Coronary artery (tissue), 2 donors: ENCODE results near the gene FAM117B.
"Not testable (repeated sequence)": the region's sequence is repeated elsewhere in the genome, so short reads cannot be mapped to it uniquely, and the experiment has no call there.

Experiments used
- DNase-seq: peaks from one replicate; pipeline ENCODE4 v3.0.0-alpha.2; 2017; ENCODE audit warnings: low spot score
- H3K27ac ChIP-seq, 2 donors: fragments of 200-600 bp; sonication (generic); one replicate each; pipeline ENCODE4 v1.5.1; 2016 to 2019
- H3K4me3 ChIP-seq: fragments of 200-600 bp; sonication (generic); 2 replicates; pipeline ENCODE4 v1.5.1; 2016; ENCODE audit warnings: mild to moderate bottlenecking, moderate library complexity
- CTCF ChIP-seq: fragments of 200-600 bp; sonication (generic); IDR thresholded peaks from one replicate; pipeline ENCODE4 v1.5.1; 2019; ENCODE audit warnings: antibody characterized with exemption

The FAM117B gene

GRCh38 chr2:202774104-202774503 lies 139.3 kb downstream of the FAM117B start:
- no peak overlapping the region for H3K27ac ChIP-seq
- H3K4me3 ChIP-seq: no peak overlapping the region
- no peak for DNase-seq
- no peak for TF ChIP-seq CTCF

GRCh38 chr2:202778217-202778616 lies 143.4 kb downstream of the FAM117B start:
- no peak overlapping the region for H3K4me3 ChIP-seq
- H3K27ac ChIP-seq: no peak overlapping the region
- no peak for DNase-seq
- no peak for TF ChIP-seq CTCF

GRCh38 chr2:202780514-202781021 lies 145.8 kb downstream of the FAM117B start:
- Histone ChIP-seq H3K27ac (no peak overlapping the region), H3K4me3 (no peak overlapping the region)
- DNase-seq: no peak
- no peak for TF ChIP-seq CTCF

GRCh38 chr2:202782940-202783558 lies 148.3 kb downstream of the FAM117B start:
- Histone ChIP-seq H3K27ac (no peak overlapping the region), H3K4me3 (no peak overlapping the region)
- no peak for DNase-seq
- no peak for TF ChIP-seq CTCF

GRCh38 chr2:202786842-202787241 lies 152.1 kb downstream of the FAM117B start:
- Histone ChIP-seq H3K27ac (no peak overlapping the region), H3K4me3 (no peak overlapping the region)
- no peak for DNase-seq
- TF ChIP-seq CTCF: no peak

GRCh38 chr2:202790676-202791075 lies 155.9 kb downstream of the FAM117B start:
- Histone ChIP-seq H3K27ac (no peak overlapping the region), H3K4me3 (no peak overlapping the region)
- no peak for TF ChIP-seq CTCF
- DNase-seq: no peak

- no peak for TF ChIP-seq CTCF
Measured at GRCh38 chr2:202797944-202798343, 163.2 kb downstream of the FAM117B start.

GRCh38 chr2:202805911-202806310 lies 171.1 kb downstream of the FAM117B start:
- H3K27ac ChIP-seq: peak overlapping the region; percentile 57 to 76
- not testable (repeated sequence) for H3K4me3 ChIP-seq
- DNase-seq: peak; percentile 73

More at GRCh38 chr2:202797944-202798343, 163.2 kb downstream of the FAM117B start:
- H3K4me3 ChIP-seq: no peak overlapping the region
- DNase-seq: no peak
- H3K27ac ChIP-seq: no peak overlapping the region

GRCh38 chr2:202807431-202808138 lies 172.8 kb downstream of the FAM117B start:
- not testable (repeated sequence) for H3K4me3 ChIP-seq
- peak; percentile 90 for DNase-seq
- peak overlapping the region; percentile 39 to 88 for H3K27ac ChIP-seq
